ENCODE measurements around the gene TOP3A. TPM values are rescaled to one million over a fixed set of nuclear protein-coding genes. Genes with fewer than 3 reads are reported as not detected.
"Not testable (repeated sequence)": the region's sequence is repeated elsewhere in the genome, so short reads cannot be mapped to it uniquely, and the experiment has no call there.

Gene TOP3A
- total RNA-seq, 2 donors from 2014 or later: 23.2 to 28.3 TPM

DNA sequence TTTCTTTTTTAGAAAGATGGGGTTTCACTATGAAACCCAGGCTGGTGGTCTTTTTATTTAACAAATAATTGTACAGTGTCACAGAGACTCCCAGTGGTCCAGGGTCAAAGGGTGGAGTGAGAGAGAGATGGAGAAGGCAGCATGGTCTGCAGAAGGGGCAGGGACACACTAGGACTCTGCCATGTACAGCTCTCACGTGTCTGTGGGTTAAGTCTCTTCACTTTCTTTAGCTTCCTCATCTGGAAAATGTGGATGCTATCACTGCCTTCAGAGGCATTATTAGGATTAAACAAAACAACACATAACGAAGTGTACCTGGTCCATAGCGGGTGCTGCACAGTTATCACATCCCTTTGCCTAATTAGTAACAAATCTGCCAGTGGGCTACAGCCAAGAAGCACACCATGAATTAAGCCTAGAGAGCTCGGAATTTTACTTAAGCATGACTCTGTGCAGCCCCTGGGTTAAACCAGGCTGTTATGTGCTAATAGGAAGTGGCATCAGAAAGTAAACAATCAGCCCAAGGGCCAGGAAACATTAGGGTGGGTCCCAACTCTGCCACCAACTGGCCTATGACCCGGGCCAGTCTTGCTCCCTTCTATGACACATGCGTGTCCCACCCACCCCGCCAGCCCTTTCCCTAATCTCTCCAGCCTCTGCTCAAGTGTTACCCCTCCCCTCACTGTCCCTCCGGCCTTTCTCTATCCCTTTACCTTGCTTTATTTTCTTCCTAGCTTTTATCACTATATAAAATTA lies 13.9 kb downstream of the TOP3A start:
- intact Hi-C loops (cut with DNase I): no loop called here
- DNase-seq (ENCODE audit: low spot score): no peak

DNA sequence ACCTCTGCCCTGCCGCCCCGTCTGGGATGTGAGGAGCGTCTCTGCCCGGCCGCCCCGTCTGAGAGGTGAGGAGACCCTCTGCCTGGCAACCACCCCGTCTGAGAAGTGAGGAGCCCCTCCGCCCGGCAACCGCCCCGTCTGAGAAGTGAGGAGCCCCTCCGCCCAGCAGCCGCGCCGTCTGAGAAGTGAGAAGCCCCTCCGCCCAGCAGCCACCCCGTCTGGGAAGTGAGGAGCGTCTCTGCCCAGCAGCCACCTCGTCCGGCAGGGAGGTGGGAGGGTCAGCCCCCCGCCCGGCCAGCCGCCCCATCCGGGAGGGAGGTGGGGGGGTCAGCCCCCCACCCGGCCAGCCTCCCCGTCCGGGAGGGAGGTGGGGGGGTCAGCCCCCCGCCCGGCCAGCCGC lies 16.7 kb downstream of the TOP3A start:
- intact Hi-C loops (cut with DNase I): loop anchor here in 1 of 2 donors (5.0 kb wide), 1 partner anchor 351 kb away; no protein-coding TSS in a partner anchor
- not testable (repeated sequence) for DNase-seq (ENCODE audit: low spot score)

DNA sequence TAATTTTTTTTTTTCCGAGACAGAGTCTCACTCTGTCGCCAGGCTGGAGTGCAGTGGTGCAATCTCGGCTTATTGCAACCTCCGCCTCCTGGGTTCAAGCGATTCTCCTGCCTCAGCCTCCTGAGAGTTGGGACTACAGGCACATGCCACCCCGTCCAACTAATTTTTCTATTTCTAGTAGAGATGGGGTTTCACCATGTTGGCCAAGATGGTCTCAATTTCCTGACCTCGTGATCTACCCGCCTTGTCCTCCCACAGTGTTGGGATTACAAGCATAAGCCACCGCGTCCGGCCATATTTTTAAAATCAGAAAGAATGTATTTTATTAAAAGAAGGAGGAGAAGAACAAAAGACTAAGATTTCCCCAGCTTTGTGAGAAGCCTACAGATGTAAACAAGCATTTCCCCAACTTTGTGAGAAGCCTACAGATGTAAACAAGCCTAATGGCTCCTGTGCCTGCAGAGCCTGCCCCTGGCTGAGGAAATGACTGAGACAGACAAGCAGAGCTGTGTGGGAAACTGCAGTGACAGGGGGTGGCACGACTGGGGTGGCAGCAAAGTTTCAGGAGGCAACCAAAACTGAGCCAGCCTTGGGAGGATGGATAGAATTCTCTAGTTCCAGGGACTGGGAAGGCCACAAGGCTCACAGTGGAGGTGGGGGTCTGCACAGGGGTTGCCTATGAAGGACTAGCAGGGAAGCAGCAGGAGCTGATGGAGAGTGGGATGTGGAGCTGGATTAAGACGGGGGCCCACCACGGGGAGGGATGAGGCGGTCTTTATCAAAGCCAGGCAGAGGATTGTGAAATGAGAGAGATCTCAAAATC lies 22.9 kb downstream of the TOP3A start:
- intact Hi-C loops (cut with DNase I): no loop called here
- peak; percentile 41 for DNase-seq (ENCODE audit: low spot score)

DNA sequence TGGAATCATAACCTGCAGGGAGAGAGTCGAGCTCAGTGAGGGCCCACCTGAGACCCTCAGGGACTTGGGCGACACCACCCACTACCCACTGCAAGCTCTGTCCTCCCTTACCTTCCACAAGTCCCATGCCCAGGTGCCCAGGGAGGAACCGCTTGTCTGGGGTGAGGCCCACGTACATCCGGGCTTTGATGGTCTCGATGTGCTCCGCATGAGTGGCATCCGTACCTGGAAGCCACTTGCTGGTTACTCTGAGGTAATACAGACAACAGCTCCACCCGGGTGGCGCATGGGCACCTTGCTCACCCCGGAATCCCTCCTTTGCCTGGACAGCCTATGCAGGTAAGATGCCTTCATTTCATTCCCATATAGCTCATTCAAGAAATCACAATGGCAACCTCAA lies 29.5 kb downstream of the TOP3A start:
- intact Hi-C loops (cut with DNase I): no loop called here
- no peak for DNase-seq (ENCODE audit: low spot score)

DNA sequence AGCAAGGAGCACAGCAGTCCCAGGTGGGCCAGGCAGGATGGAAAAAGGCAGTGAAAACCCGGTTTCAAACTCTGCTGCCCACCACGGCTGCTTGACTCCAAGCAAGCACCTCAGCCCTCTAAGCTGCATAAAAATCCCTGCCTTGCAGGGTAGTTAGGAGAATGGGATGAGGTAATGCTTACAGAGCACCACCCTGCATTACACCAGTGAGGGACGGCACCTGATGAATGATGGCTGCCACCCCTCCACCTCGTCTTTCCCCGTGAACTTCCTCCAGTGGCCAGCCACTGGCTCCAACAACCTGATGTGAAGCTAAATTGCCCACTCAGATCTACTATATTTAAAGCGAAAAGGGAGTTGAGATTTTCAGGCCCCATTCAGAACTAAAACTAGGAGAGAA lies 33.0 kb downstream of the TOP3A start:
- DNase-seq (ENCODE audit: low spot score): no peak
- intact Hi-C loops (cut with DNase I): no loop called here

DNA sequence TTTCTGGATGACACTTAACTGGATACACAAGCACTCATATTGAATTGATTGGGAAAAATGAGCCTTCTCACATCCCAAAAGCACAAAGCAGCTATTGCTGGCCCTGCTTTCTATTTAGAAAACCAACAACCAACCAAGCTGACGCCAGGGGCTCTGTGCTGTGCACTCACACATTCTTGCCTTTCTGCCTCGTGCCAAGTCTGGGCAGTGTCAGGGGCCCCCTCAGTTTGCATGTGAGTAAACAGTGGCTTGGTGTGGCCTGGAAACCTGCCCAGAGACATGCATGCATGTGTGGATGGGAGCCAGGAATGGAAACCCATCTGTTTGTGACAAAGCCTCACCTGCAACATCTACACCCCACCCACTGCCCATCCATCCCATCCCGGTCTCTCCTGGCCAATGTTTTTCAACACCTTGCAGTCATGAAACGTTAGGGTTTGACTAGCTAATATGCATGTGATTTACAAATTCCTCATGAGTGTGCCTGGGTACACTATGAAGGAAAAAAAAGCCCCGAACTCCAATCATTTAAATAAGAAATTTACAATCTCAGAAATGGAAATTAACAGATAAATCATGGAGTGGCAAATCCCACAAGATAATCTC lies 33.9 kb downstream of the TOP3A start:
- intact Hi-C loops (cut with DNase I): no loop called here
- DNase-seq (ENCODE audit: low spot score): no peak

DNA sequence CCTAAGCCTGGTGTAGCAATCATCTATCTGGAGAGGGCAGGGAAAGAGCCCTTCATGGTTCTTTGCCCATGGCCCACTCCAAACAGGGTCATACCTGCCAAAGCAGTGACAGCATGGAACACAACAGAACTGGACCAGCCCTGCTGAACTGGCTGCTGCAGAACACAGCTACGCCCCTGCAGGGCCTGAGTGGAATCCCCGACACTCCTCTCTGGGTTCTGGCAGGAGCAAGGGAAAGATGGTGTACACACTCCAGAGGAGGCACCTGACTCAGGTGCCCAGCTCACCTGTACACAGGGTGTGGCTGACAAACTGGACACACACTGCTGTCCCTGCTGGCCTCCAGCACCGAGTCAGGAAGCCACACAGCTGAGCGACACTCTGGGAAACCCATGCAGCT lies 34.5 kb downstream of the TOP3A start:
- intact Hi-C loops (cut with DNase I): no loop called here
- no peak for DNase-seq (ENCODE audit: low spot score)

DNA sequence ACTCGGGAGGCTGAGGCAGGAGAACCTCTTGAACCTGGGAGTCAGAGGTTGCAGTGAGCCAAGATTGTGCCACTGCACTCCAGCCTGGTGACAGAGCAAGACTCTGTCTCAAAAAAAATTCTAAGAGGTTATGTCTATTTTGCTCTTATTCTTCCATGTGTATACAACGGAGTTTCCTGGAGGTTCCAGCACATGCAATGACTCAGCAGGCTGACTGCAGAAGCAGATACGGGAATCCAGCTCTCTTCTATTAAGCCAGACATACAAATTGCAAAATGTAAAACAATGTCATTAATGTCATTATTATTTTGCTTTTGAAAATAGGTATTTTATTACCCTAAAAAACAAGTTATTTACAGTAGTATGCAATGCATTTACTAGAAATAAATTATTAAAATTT lies 35.9 kb downstream of the TOP3A start:
- DNase-seq (ENCODE audit: low spot score): no peak
- intact Hi-C loops (cut with DNase I): no loop called here

DNA sequence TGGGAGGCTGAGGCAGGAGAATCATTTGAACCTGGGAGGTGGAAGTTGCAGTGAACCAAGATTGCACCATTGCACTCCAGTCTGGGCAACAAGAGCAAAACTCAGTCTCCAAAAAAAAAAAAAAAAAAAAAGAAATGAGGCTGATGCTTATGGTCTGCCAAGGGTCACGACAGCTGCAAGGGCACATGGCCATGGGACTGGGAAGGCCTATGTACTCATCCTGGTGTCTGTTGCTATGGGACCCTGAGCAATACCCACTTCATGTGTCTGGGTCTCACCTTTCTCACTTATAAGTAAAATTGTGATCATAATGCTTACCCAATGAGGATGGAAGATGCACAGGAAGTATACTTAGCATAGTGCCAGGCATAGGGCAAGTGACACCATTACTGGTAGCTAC lies 37.7 kb downstream of the TOP3A start:
- DNase-seq (ENCODE audit: low spot score): no peak
- intact Hi-C loops (cut with DNase I): no loop called here

DNA sequence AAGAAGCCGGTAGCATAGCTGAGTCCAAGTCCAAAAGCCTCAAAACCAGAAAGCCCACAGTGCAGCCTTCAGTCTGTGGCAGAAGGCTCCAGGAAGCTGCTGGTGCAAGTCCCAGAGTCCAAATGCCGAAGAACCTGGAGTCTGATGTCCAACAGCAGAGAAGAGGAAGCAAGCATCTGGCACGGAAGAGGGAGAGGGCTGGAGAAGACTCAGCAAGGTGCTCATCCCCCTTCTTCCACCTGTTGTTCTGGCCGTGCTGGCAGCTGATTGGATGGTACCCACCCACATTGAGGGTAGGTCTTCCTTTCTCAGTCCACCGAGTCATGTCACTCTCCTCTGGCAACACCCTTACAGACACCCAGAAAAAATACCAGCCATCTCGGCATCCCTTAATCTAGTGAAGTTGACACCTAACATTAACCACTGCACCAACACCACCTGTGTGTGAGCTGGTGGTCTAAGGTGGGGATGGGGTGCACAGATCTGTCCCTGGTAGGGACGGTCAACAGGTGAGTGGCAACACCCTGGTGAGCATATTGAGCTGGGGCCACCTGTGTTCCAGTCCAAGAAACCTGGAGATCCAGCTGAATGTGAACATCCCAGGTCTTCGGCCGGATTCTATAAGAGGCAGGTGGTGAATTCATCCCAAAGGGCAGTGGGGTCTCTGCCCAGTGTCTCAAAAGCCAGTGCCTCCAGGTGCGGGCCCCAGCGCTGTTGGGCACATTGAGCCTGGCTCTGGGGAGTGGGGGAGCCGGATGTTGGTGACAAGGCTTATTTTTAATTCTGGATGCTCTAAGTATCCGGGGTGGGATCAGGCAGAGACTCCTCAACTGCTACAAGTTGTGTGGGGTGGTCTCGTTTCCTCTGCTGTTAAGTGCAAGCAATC lies 44.5 kb downstream of the TOP3A start:
- no peak for DNase-seq (ENCODE audit: low spot score)
- intact Hi-C loops (cut with DNase I): no loop called here

DNA sequence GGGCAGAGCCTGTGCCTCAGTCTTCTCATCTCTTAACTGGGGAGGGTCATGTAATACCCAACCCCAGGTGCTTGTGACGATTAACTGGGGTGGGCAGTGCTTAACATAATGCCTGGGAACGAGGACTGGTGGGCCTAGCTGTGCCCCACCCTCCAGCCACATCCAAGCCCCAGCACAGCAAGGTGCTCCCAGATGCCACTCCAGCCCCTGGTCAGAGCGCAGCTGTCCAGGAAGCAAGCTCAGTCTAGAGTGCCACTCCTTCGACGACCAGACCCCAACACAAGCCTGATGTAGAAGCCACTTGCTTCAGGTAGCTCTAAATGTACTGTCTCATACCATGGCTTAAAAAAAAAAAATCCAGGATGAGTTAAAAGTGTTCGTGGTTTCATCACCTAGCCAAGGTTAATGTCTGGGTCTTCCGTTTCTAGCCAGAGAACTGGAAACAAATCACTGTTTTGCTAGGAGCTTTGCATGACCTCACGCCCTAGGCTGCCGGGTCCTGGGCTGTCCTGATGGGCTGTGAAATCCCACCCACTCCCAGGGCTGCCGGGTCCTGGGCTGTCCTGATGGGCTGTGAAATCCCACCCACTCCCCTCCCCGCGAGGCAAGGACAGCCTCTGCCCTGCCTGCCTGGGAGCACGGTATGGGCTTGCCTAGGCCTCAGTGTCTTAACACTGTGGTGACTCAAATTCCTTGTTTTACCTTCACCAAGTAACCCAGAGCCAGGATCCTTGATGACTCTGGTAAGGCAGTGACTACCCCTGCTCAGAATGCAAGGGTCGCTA lies 46.7 kb downstream of the TOP3A start:
- intact Hi-C loops (cut with DNase I): no loop called here
- no peak for DNase-seq (ENCODE audit: low spot score)

DNA sequence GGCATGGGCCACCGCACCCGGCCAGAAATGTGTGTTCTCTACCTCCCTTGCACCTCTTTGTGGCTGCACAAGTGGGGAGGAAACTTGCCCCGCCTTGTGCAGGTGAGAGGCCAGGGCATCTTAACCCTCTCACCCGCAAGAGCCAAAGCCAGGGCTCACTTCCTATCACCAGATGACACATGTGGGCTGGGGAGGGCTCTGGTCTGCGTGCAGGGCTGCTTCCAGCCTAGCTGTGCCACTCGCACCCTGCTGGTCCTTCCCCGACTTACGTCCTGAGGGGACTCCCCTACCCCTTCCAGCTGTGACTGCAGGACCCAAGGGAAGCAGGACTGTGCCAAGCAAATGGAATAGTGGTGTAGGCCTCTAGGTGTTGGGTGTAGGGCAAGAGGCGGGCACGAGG lies 47.4 kb downstream of the TOP3A start:
- no peak for DNase-seq (ENCODE audit: low spot score)
- intact Hi-C loops (cut with DNase I): no loop called here

DNA sequence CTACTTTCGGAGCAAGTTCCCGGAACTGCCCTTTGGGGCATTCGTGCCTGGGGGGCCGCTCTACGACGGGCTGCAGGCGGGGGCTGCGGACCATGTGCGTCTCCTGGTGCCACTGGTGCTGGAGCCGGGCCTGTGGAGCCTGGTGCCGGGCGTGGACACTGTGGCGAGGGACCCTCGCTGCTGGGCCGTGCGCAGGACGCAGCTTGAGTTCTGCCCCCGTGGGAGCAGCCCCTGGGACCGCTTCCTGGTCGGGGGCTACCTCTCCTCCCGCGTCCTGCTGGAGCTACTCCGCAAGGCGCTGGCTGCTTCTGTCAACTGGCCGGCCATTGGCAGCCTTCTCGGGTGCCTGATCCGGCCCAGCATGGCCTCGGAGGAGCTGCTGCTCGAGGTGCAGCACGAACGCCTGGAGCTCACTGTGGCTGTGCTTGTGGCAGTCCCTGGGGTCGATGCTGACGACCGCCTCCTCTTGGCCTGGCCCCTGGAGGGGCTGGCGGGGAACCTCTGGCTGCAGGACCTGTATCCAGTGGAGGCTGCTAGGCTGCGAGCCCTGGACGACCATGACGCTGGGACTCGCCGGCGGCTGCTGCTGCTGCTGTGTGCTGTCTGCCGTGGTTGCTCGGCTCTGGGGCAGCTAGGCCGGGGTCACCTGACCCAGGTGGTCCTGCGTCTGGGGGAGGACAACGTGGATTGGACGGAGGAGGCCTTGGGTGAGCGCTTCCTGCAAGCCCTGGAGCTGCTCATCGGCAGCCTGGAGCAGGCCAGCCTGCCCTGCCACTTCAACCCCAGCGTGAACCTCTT lies 50.7 kb downstream of the TOP3A start:
- no peak for DNase-seq (ENCODE audit: low spot score)
- intact Hi-C loops (cut with DNase I): no loop called here

DNA sequence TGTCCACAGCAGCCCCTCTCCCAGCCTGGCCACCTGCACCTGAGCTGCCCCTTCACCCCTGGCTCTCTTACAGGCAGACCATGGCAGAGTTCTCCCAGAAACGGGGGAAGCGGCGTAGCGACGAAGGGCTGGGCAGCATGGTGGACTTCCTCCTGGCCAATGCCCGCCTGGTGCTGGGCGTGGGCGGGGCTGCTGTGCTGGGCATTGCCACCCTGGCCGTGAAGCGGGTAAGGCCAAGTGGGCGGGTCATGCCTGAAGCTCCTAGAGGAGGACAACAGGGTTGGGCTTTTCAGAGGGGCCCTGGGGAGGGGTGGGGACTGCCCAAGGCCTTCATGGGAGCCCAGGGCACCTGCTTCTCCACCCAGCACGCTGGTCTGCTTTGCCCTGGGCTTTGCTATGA lies 52.2 kb downstream of the TOP3A start:
- DNase-seq (ENCODE audit: low spot score): no peak
- intact Hi-C loops (cut with DNase I): no loop called here

DNA sequence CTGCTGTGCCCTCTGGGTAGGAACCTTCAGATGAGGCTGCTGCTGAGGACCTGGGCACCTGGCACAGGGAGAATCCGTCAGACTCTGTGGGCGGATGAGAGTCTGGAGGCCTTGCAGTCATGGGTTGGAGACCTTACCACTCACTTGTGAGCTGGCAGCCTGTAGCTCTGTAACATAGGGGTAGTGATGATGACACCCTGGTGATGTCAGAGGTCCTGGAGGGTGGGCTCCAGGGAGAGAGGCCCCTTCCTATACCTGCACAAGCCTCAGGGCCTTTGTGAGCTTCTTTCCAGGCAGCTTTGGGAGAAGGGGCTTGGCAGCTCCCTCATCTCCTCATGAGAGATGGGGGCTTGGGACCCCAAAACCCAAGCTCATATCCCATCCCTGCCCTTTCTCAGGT lies 52.7 kb downstream of the TOP3A start:
- no peak for DNase-seq (ENCODE audit: low spot score)
- intact Hi-C loops (cut with DNase I): no loop called here

DNA sequence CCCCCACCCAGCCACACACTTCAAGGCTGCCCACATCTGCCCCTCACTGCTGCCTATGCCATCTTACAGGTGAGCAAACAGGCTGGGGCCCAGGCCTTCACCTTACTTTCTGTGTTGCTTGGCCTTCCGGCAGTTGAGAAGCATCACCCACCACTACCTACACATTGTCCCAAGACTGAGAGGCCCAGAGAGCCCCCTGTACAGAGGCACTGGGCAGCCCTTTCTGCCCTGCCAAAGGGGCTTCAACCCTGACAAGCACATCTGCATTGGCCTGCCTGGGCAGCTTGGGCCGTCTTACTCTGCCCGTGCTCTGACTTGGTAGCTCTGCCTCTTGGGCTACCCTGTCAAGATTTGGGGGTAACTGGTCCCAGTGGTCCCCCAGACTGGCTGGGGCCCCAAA lies 53.1 kb downstream of the TOP3A start:
- DNase-seq (ENCODE audit: low spot score): no peak
- intact Hi-C loops (cut with DNase I): no loop called here

DNA sequence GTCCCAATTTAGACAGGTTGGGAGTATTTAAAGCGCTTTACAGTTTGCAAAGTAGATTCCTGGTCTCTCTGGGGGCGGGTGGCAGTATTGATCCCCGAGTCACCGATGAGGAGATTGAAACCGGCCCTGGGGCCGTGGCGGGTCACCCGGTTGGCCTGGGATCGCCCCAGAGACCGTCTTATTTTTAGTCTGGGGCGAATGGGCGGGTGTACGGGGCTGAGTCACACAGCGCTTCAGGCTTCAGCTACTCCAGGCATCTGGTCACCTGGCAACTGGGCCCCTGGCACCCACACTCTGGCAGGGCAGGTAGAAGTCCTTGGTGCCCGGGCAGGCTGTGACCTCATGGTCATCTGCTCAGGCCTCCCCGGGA lies 53.7 kb downstream of the TOP3A start:
- intact Hi-C loops (cut with DNase I): no loop called here
- DNase-seq (ENCODE audit: low spot score): no peak

Data from posterior vena cava (tissue), 2 donors.